Measurements from ENCODE around the gene BBLN.

DNA sequence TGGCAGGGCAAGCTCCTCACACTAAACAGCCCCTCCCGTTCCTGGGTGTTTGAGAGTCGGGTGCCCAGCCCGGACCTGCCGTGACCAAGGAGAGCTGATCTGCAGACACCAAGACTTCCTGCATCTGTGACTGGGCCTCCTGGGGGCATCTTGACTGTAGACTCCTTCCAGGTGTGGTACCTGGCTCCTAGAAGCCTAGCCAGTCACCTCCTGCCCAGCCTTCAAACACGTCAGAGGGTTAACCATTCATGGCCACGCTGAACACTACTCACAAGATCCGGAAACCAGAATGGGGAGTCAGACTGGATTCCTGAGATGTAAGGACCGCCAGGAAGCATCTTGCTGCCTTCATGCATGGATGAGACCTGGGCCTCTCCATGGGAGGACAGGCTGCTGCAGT is 14.5 kb upstream of the BBLN start:
- TF ChIP-seq CTCF (IDR thresholded peaks at IDR 0.05; ENCODE audit: low read depth, low read length, poor library complexity, severe bottlenecking) (no peak), EZH2phosphoT487 (IDR thresholded peaks at IDR 0.05; ENCODE audit: borderline replicate concordance, low read length) (no peak)

Measured in DOHH2 (cell line).